ENCODE measurements around the gene KCNQ1. TPM values are rescaled to one million over a fixed set of nuclear protein-coding genes. Genes with fewer than 3 reads are reported as not detected.

KCNQ1 gene
- total RNA-seq, 4 donors from 2014 or later: 0.89 to 2.2 (median 1.3) TPM

DNA sequence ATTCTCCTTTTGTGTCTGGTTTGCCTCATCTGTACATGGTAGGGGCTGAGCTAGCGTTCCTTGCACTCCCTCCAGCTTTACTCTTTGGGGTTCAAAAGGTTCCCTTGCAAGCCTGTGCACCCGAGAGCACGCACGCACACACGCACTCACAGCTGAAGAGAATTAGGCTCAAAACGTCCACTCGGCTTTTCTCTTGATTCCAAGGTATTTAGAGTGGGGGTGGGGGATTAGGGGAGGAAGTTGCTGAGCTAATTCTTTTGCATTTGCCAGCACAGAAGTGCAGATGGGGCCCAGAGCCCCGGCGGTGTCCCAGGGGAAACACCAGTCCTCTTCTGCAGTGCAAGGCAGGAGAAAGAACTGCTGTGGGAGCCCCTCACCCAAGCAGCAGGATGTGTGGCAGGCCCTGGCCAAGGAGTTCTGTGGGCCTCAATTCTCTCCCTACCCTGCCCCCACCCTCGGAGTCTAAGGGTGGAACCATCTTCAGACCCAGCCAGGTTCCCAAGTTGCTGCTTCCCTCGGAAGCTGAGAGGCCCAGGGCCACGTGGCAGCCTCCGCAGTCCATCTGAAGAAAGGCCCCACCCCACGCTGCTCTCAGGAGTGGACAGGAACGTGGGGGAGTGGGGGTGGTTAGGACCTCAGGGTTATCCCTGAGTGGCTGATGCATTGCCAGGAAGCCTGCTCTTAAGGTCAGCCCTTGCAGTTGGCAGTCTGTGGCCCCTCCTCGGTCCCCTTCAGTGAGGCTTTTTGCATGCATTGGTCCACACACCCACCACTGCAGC is 258.7 kb downstream of the KCNQ1 start:
- no peak overlapping the region for H3K27ac ChIP-seq
- peaks cover 18% of the 10 kb centered on the region for H3K4me1 ChIP-seq
- H3K27me3 ChIP-seq: no peaks in the 10 kb centered on the region
- WGBS: 71% methylated on average over 5 of the region's 16 CpGs
- peak in 1 of 2 donors; percentile 48 for DNase-seq (ENCODE audit: low spot score in 2 of 2)
- H3K4me3 ChIP-seq: no peak overlapping the region
- TF ChIP-seq POLR2A (IDR thresholded peaks at IDR 0.05) (no peak), EP300 (IDR thresholded peaks at IDR 0.05) (no peak), POLR2AphosphoS5 (IDR thresholded peaks at IDR 0.05) (no peak)
- TF ChIP-seq, protein P1, sequence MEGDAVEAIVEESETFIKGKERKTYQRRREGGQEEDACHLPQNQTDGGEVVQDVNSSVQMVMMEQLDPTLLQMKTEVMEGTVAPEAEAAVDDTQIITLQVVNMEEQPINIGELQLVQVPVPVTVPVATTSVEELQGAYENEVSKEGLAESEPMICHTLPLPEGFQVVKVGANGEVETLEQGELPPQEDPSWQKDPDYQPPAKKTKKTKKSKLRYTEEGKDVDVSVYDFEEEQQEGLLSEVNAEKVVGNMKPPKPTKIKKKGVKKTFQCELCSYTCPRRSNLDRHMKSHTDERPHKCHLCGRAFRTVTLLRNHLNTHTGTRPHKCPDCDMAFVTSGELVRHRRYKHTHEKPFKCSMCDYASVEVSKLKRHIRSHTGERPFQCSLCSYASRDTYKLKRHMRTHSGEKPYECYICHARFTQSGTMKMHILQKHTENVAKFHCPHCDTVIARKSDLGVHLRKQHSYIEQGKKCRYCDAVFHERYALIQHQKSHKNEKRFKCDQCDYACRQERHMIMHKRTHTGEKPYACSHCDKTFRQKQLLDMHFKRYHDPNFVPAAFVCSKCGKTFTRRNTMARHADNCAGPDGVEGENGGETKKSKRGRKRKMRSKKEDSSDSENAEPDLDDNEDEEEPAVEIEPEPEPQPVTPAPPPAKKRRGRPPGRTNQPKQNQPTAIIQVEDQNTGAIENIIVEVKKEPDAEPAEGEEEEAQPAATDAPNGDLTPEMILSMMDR (IDR thresholded peaks at IDR 0.05): no peak
- no peaks in the 10 kb centered on the region for H3K9me3 ChIP-seq
- H3K36me3 ChIP-seq: no peaks in the 10 kb centered on the region

DNA sequence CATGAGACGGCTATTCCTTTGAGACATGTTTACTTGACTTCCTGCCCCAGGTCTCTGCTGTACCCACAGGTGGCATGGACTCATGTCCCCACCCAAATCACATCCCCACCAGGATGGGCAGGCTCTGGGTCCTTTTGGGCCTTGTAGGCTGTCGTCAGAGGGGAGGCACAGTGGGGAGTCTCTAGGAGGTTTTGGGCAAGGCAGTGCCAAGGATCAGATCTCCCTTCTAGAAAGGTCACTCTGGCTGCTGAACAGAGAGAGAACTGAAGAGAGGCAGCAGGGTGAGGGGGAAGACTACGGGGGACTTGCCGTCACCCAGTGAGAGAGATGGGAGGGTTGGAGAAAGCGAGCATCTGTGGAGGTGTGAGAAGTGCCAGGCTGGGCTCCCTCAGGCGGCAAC is 259.5 kb downstream of the KCNQ1 start:
- H3K4me3 ChIP-seq: no peak overlapping the region
- TF ChIP-seq POLR2A (IDR thresholded peaks at IDR 0.05): no peak
- no peak for TF ChIP-seq EP300 (IDR thresholded peaks at IDR 0.05)
- TF ChIP-seq POLR2AphosphoS5 (IDR thresholded peaks at IDR 0.05): no peak
- TF ChIP-seq, protein P1 (IDR thresholded peaks at IDR 0.05): no peak
- DNase-seq (ENCODE audit: low spot score in 2 of 2): no peak
- no peaks in the 10 kb centered on the region for H3K36me3 ChIP-seq
- 87% methylated on average over 6 of the region's 6 CpGs for WGBS
- H3K27me3 ChIP-seq: no peaks in the 10 kb centered on the region
- H3K27ac ChIP-seq: no peak overlapping the region
- H3K4me1 ChIP-seq: peaks cover 15% of the 10 kb centered on the region
- H3K9me3 ChIP-seq: no peaks in the 10 kb centered on the region

DNA sequence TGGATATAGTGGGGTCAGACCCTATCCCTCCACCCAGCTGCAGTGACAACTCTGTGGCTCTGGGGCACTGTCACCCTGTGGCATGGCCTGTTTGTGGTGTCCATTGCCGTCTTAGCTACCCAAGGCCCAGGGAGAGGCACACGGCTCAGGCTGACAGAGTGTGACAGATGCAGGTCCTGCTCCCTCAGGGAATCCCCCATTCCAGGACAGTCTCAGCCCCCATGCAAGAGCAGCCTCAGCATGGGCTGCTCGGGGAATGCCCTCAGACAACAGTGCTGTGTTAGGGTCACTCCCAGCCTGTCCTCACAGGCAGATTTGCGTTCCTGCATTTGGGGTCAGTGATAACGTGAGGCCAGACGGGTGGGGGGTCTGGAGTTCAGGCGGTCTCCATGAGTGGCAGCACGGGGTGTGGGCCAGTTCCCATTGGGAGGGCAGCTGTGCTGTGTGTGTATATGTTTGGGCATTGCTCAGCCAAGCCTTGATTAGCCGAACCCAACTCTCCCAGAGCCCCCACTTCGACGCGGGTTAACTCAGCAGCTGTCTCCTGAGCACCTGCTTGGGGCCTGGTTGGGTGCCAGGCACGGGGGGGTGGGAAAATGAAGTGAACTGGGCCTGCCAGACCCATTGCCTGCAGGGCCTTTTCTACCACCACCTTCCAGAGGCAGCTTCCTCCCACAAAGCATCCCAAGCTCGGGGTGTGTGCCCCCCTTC is 260.2 kb downstream of the KCNQ1 start:
- no peak for DNase-seq (ENCODE audit: low spot score in 2 of 2)
- H3K9me3 ChIP-seq: no peaks in the 10 kb centered on the region
- no peak for TF ChIP-seq EP300 (IDR thresholded peaks at IDR 0.05)
- TF ChIP-seq, protein P1 (IDR thresholded peaks at IDR 0.05): no peak
- TF ChIP-seq POLR2A (IDR thresholded peaks at IDR 0.05): no peak
- no peak for TF ChIP-seq POLR2AphosphoS5 (IDR thresholded peaks at IDR 0.05)
- peaks cover 15% of the 10 kb centered on the region for H3K4me1 ChIP-seq
- H3K36me3 ChIP-seq: no peaks in the 10 kb centered on the region
- H3K27me3 ChIP-seq: no peaks in the 10 kb centered on the region
- H3K4me3 ChIP-seq: no peak overlapping the region
- H3K27ac ChIP-seq: no peak overlapping the region
- WGBS: 84% methylated on average over 14 of the region's 14 CpGs

DNA sequence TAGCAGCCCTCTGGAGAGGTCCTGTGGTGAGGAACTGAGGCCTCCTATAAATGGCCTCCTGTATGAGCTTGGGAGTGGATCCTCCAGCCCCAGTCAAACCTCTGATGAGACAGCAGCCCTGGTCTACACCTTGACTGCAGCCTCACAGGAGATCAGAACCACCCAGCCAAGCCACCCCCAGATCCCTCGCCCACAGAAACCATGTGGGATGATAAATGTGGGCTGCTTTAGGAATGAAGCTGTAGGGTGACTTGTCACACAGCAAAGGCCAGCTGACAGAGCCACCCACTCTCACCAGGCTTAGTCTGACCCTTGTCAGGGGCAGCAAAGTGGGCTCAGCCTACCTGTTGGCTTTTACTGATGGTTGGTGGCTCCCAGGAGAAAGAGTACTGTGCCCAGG is 261.5 kb downstream of the KCNQ1 start:
- no peak for DNase-seq (ENCODE audit: low spot score in 2 of 2)
- no peak for TF ChIP-seq EP300 (IDR thresholded peaks at IDR 0.05)
- TF ChIP-seq, protein P1 (IDR thresholded peaks at IDR 0.05): no peak
- TF ChIP-seq POLR2A (IDR thresholded peaks at IDR 0.05): no peak
- no peak for TF ChIP-seq POLR2AphosphoS5 (IDR thresholded peaks at IDR 0.05)
- Histone ChIP-seq H3K4me1 (peaks cover 5% of the 10 kb centered on the region), H3K27ac (no peak overlapping the region), H3K4me3 (no peak overlapping the region), H3K27me3 (no peaks in the 10 kb centered on the region), H3K36me3 (no peaks in the 10 kb centered on the region), H3K9me3 (no peaks in the 10 kb centered on the region)
- WGBS: no CpG with 5 or more reads among the region's 1 CpG

DNA sequence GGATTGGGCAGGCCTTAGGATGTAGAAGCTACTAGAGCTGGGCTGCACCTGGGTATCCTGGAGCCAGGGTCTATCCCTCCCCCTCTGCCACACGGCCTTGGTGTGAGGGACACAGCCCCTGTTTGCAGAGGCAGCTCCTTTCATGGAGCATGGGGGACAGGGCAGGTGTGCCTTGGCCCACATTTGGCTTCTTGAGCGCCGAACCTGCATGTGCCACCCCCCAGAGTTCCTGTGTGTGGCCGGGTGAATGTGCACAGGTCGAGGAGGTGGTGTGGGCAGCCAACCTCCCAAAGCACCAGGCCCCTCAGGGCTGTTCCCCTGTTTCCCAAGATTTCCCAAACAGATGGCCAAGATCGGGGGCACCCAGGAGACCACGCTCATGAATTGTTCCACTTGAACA is 262.9 kb downstream of the KCNQ1 start:
- Histone ChIP-seq H3K4me1 (peaks cover 5% of the 10 kb centered on the region), H3K9me3 (no peaks in the 10 kb centered on the region), H3K4me3 (no peak overlapping the region), H3K36me3 (no peaks in the 10 kb centered on the region), H3K27ac (no peak overlapping the region), H3K27me3 (no peaks in the 10 kb centered on the region)
- 100% methylated on average over 1 of the region's 7 CpGs for WGBS
- no peak for DNase-seq (ENCODE audit: low spot score in 2 of 2)
- TF ChIP-seq POLR2AphosphoS5 (IDR thresholded peaks at IDR 0.05): no peak
- no peak for TF ChIP-seq EP300 (IDR thresholded peaks at IDR 0.05)
- TF ChIP-seq POLR2A (IDR thresholded peaks at IDR 0.05): no peak
- TF ChIP-seq, protein P1 (IDR thresholded peaks at IDR 0.05): no peak
